Neutrophil (primary cell): ENCODE results near the gene WDR72.

ENCODE experiments used
- H3K27ac ChIP-seq: fragments of 200-600 bp; sonication (generic); 2 replicates; pipeline ENCODE4 v1.5.1; 2016; ENCODE audit warnings: mild to moderate bottlenecking, moderate library complexity
- H3K27me3 ChIP-seq: fragments of 200-600 bp; sonication (generic); 2 replicates; pipeline ENCODE4 v1.6.0; 2016; ENCODE audit warnings: mild to moderate bottlenecking
- H3K36me3 ChIP-seq: fragments of 200-600 bp; sonication (generic); 2 replicates; pipeline ENCODE4 v1.5.1; 2017
- H3K4me1 ChIP-seq, 2 experiments: fragments of 200-600 bp in 1 of 2; sonication (generic) in 1 of 2; 1 replicate in 1 of 2; 2 replicates in 1 of 2; pipeline versions ENCODE4 v1.5.1 to v1.6.1; 2013 to 2016; ENCODE audit warnings: low read depth in 1 of 2, low read length in 1 of 2, mild to moderate bottlenecking in 1 of 2, moderate library complexity in 1 of 2; ENCODE audit not compliant: control insufficient read depth in 1 of 2, insufficient read depth in 1 of 2
- H3K4me3 ChIP-seq, 2 experiments: fragments of 200-600 bp in 1 of 2; sonication (generic) in 1 of 2; 1 replicate in 1 of 2; 2 replicates in 1 of 2; pipeline ENCODE4 v1.5.1; 2013 to 2016; ENCODE audit warnings: low read depth in 1 of 2, low read length in 1 of 2, mild to moderate bottlenecking in 1 of 2, moderate library complexity in 1 of 2
- H3K9me3 ChIP-seq: fragments of 200-600 bp; sonication (generic); 2 replicates; pipeline ENCODE4 v1.5.1; 2016
- CTCF ChIP-seq: fragments of 200-600 bp; sonication (generic); IDR thresholded peaks from 2 replicates; pipeline ENCODE4 v1.5.1; 2016; ENCODE audit warnings: antibody characterized with exemption

Gene WDR72

GRCh38 chr15:53527996-53528395, 231.5 kb downstream of the WDR72 start:
- Histone ChIP-seq H3K4me1 (no peaks in the 10 kb centered on the region), H3K9me3 (no peaks in the 10 kb centered on the region), H3K27me3 (no peaks in the 10 kb centered on the region), H3K27ac (no peak overlapping the region), H3K4me3 (no peak overlapping the region), H3K36me3 (no peaks in the 10 kb centered on the region)
- TF ChIP-seq CTCF = no peak

GRCh38 chr15:53525894-53526293, 233.6 kb downstream of the WDR72 start:
- no peaks in the 10 kb centered on the region for H3K9me3 ChIP-seq
- no peak overlapping the region for H3K4me3 ChIP-seq
- H3K27me3 ChIP-seq = no peaks in the 10 kb centered on the region
- TF ChIP-seq CTCF = no peak
- H3K4me1 ChIP-seq = no peaks in the 10 kb centered on the region
- no peak overlapping the region for H3K27ac ChIP-seq
- H3K36me3 ChIP-seq = no peaks in the 10 kb centered on the region

GRCh38 chr15:53522991-53523390, 236.5 kb downstream of the WDR72 start:
- no peak for TF ChIP-seq CTCF

GRCh38 chr15:53520996-53521395, 238.5 kb downstream of the WDR72 start:
- TF ChIP-seq CTCF = no peak
- H3K27me3 ChIP-seq = no peaks in the 10 kb centered on the region
- no peak overlapping the region for H3K4me3 ChIP-seq
- H3K36me3 ChIP-seq = no peaks in the 10 kb centered on the region
- H3K27ac ChIP-seq = no peak overlapping the region
- no peaks in the 10 kb centered on the region for H3K4me1 ChIP-seq
- H3K9me3 ChIP-seq = no peaks in the 10 kb centered on the region

More at GRCh38 chr15:53522991-53523390, 236.5 kb downstream of the WDR72 start:
- H3K4me3 ChIP-seq = no peak overlapping the region
- no peaks in the 10 kb centered on the region for H3K9me3 ChIP-seq
- H3K27ac ChIP-seq = no peak overlapping the region
- H3K4me1 ChIP-seq = no peaks in the 10 kb centered on the region
- no peaks in the 10 kb centered on the region for H3K36me3 ChIP-seq
- no peaks in the 10 kb centered on the region for H3K27me3 ChIP-seq

- Histone ChIP-seq H3K36me3 (no peaks in the 10 kb centered on the region), H3K27ac (no peak overlapping the region), H3K4me1 (no peaks in the 10 kb centered on the region), H3K4me3 (no peak overlapping the region), H3K27me3 (no peaks in the 10 kb centered on the region), H3K9me3 (no peaks in the 10 kb centered on the region)
- TF ChIP-seq CTCF = no peak
Measured at GRCh38 chr15:53513431-53513830, 246.0 kb downstream of the WDR72 start.

GRCh38 chr15:53512029-53512428, 247.4 kb downstream of the WDR72 start:
- no peak overlapping the region for H3K4me3 ChIP-seq
- no peaks in the 10 kb centered on the region for H3K4me1 ChIP-seq
- H3K27ac ChIP-seq = no peak overlapping the region
- no peaks in the 10 kb centered on the region for H3K27me3 ChIP-seq
- H3K36me3 ChIP-seq = no peaks in the 10 kb centered on the region
- no peaks in the 10 kb centered on the region for H3K9me3 ChIP-seq
- TF ChIP-seq CTCF = no peak
